ENCODE results near the gene ZNF407. TPM values are rescaled to one million over a fixed set of nuclear protein-coding genes. Genes with fewer than 3 reads are reported as not detected.

The ZNF407 gene
- total and polyA plus RNA-seq, 2 of the 13 experiments (the other 11 are each of a cell fraction or from before 2014, with no cell fraction given): 2.3 to 8.7 TPM

GRCh38 chr18:74734013-74734444 lies 136.4 kb downstream of the ZNF407 start (continued):
- no peak for TF ChIP-seq THYN1 (CRISPR knock-in tag; IDR thresholded peaks at IDR 0.05; ENCODE audit: borderline replicate concordance, low read depth)
- no peak for TF ChIP-seq ZSCAN20 (CRISPR knock-in tag; IDR thresholded peaks at IDR 0.05; ENCODE audit: borderline replicate concordance)
- no peak for TF ChIP-seq ZNF841 (CRISPR knock-in tag; IDR thresholded peaks at IDR 0.05; ENCODE audit: borderline replicate concordance)
- TF ChIP-seq FOXO1 (CRISPR knock-in tag; IDR thresholded peaks at IDR 0.05): peak; percentile 71; the same call in 1 of the 2 replicates
- TF ChIP-seq KDM1A (CRISPR knock-in tag; IDR thresholded peaks at IDR 0.05): peak; percentile 59; the same call in 1 of the 2 replicates
- TF ChIP-seq ZFP82 (CRISPR knock-in tag; IDR thresholded peaks at IDR 0.05; ENCODE audit: borderline replicate concordance): no peak
- no peak for TF ChIP-seq JUND (CRISPR knock-in tag; IDR thresholded peaks at IDR 0.05)
- peak; percentile 57; the same call in 1 of the 2 replicates for TF ChIP-seq ZFP1 (CRISPR knock-in tag; IDR thresholded peaks at IDR 0.05)
- no peak for TF ChIP-seq ZNF576 (CRISPR knock-in tag; IDR thresholded peaks at IDR 0.05)
- TF ChIP-seq ZNF720 (CRISPR knock-in tag; IDR thresholded peaks at IDR 0.05): no peak
- TF ChIP-seq MAX (IDR thresholded peaks at IDR 0.05): 0 out of 2 replicates have a peak, but pooled peaks have one; percentile 16
- no peak for TF ChIP-seq ZNF547 (CRISPR knock-in tag; IDR thresholded peaks at IDR 0.05)
- peak; percentile 57; the same call in 1 of the 2 replicates for TF ChIP-seq RXRB (CRISPR knock-in tag; IDR thresholded peaks at IDR 0.05; ENCODE audit: borderline replicate concordance)
- peak; percentile 20 to 36; a peak in 2 of 4 replicates for TF ChIP-seq POLR2A (IDR thresholded peaks at IDR 0.05; ENCODE audit: insufficient read depth in 1 of 2, low read depth in 2 of 2, low read length in 2 of 2)
- peak; percentile 48; the same call in 1 of the 2 replicates for TF ChIP-seq PPARG (CRISPR knock-in tag; conservative IDR thresholded peaks at IDR 0.05)
- TF ChIP-seq LCORL (IDR thresholded peaks at IDR 0.05): no peak; the same call in 1 of the 2 replicates
- TF ChIP-seq LCORL (CRISPR knock-in tag; IDR thresholded peaks at IDR 0.05): no peak
- no peak for TF ChIP-seq ZNF274 (CRISPR knock-in tag; IDR thresholded peaks at IDR 0.05)
- 0 out of 2 replicates have a peak, but pooled peaks have one; percentile 27 for TF ChIP-seq HMG20B (CRISPR knock-in tag; conservative IDR thresholded peaks at IDR 0.05)
- TF ChIP-seq BATF2 (CRISPR knock-in tag; IDR thresholded peaks at IDR 0.05): no peak
- TF ChIP-seq DMTF1 (CRISPR knock-in tag; IDR thresholded peaks at IDR 0.05): no peak
- TF ChIP-seq ZNF562 (CRISPR knock-in tag; IDR thresholded peaks at IDR 0.05; ENCODE audit: borderline replicate concordance): no peak
- TF ChIP-seq HNRNPLL (IDR thresholded peaks at IDR 0.05; ENCODE audit: low read depth, low read length, poor library complexity, severe bottlenecking): no peak
- peak; percentile 100 for TF ChIP-seq CEBPB (IDR thresholded peaks at IDR 0.05; ENCODE audit: borderline replicate concordance, low read depth, low read length)
- TF ChIP-seq EZH2 (conservative IDR thresholded peaks at IDR 0.05; ENCODE audit: low read depth, low read length): no peak
- no peak for TF ChIP-seq SOX13 (IDR thresholded peaks at IDR 0.05)
- peak in 1 of 2 experiments; percentile 79; a peak in 2 of 4 replicates for TF ChIP-seq SOX13 (CRISPR knock-in tag; conservative IDR thresholded peaks at IDR 0.05 in 1 of 2, IDR thresholded peaks at IDR 0.05 in 1 of 2)
- no peak for TF ChIP-seq ZNF691 (CRISPR knock-in tag; IDR thresholded peaks at IDR 0.05; ENCODE audit: borderline replicate concordance, low read depth)
- no peak for TF ChIP-seq ZNF33B (CRISPR knock-in tag; IDR thresholded peaks at IDR 0.05)
- TF ChIP-seq HCFC1 (IDR thresholded peaks at IDR 0.05; ENCODE audit: low read depth, low read length): no peak
